ENCODE measurements around the gene SLC25A30.

The SLC25A30 gene

GRCh38 chr13:45436332-45436731, 18.2 kb upstream of the SLC25A30 start:
- TF ChIP-seq REST (IDR thresholded peaks at IDR 0.05; ENCODE audit: insufficient replicate concordance, low read depth) (no peak), CTCF (IDR thresholded peaks at IDR 0.05; ENCODE audit: insufficient read depth, low read length) (no peak), SPI1 (IDR thresholded peaks at IDR 0.05; ENCODE audit: borderline replicate concordance, low read depth) (no peak), POLR2AphosphoS5 (IDR thresholded peaks at IDR 0.05; ENCODE audit: low read depth) (no peak), GABPA (IDR thresholded peaks at IDR 0.05; ENCODE audit: low read depth) (no peak)
- no peak for DNase-seq (ENCODE audit: low read depth in 1 of 2, low spot score in 1 of 2)
- H3K27ac ChIP-seq (replicated peaks): no peak overlapping the region
- no peak overlapping the region for H3K4me3 ChIP-seq (replicated peaks; ENCODE audit: insufficient read depth, low read length)
- H3K27me3 ChIP-seq (ENCODE audit: insufficient read depth, poor library complexity, severe bottlenecking): no peaks in the 10 kb centered on the region

GRCh38 chr13:45434556-45435371, 16.6 kb upstream of the SLC25A30 start:
- no peak overlapping the region for H3K27ac ChIP-seq (replicated peaks)
- H3K4me3 ChIP-seq (replicated peaks; ENCODE audit: insufficient read depth, low read length): no peak overlapping the region
- TF ChIP-seq REST (IDR thresholded peaks at IDR 0.05; ENCODE audit: insufficient replicate concordance, low read depth) (no peak), SPI1 (IDR thresholded peaks at IDR 0.05; ENCODE audit: borderline replicate concordance, low read depth) (no peak), CTCF (IDR thresholded peaks at IDR 0.05; ENCODE audit: insufficient read depth, low read length) (no peak), POLR2AphosphoS5 (IDR thresholded peaks at IDR 0.05; ENCODE audit: low read depth) (no peak), GABPA (IDR thresholded peaks at IDR 0.05; ENCODE audit: low read depth) (no peak)
- no peak for DNase-seq (ENCODE audit: low read depth in 1 of 2, low spot score in 1 of 2)
- H3K27me3 ChIP-seq (ENCODE audit: insufficient read depth, poor library complexity, severe bottlenecking): no peaks in the 10 kb centered on the region

GRCh38 chr13:45433381-45433790, 15.2 kb upstream of the SLC25A30 start:
- Histone ChIP-seq H3K27me3 (ENCODE audit: insufficient read depth, poor library complexity, severe bottlenecking) (no peaks in the 10 kb centered on the region), H3K27ac (replicated peaks) (no peak overlapping the region), H3K4me3 (replicated peaks; ENCODE audit: insufficient read depth, low read length) (no peak overlapping the region)
- DNase-seq (ENCODE audit: low read depth in 1 of 2, low spot score in 1 of 2): no peak
- TF ChIP-seq REST (IDR thresholded peaks at IDR 0.05; ENCODE audit: insufficient replicate concordance, low read depth) (no peak), POLR2AphosphoS5 (IDR thresholded peaks at IDR 0.05; ENCODE audit: low read depth) (no peak), GABPA (IDR thresholded peaks at IDR 0.05; ENCODE audit: low read depth) (no peak), CTCF (IDR thresholded peaks at IDR 0.05; ENCODE audit: insufficient read depth, low read length) (no peak), SPI1 (IDR thresholded peaks at IDR 0.05; ENCODE audit: borderline replicate concordance, low read depth) (no peak)

Measured in HL-60 (cell line).